Femur (tissue), 1 donor: Measurements from ENCODE around the gene JADE1.

ENCODE experiments used
- DNase-seq: peaks from one replicate; pipeline ENCODE4 v3.0.0-alpha.2; 2017

Gene JADE1

DNA sequence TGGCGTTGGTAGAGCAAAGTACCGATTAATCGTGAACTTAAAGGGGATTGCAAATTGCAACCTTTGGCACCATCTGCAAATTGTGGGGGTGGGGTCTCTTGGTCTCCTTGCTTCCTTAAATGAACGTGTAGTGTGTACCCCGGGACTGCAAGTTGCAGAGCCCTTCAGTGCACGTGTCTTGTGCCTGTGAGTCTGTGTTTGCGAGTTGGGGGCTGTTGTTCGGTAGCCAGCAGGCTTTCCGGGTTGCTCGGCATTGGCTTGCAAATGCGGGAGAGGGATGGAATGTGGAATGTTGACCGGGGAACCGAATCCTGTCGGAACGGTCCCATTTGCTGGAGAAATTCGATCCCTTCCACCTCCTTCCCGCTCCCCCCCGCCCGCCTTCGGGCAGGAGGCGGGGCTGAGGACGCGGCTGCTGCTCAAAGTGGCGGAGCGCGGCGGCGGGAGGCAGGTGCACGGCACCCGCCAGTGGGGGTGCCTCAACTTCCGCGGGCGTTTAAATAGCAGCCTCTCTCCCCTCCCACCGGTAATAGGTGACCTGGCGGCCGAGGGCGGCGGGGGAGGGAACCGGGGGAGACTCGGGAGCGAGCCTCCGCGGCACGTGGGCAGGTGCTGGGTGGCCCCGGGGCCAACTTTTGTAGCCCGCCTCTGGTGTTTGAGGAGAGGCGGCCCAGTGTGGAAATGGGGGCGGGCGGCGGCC lies 1.5 kb downstream of the JADE1 start:
- peak; percentile 89 for DNase-seq

DNA sequence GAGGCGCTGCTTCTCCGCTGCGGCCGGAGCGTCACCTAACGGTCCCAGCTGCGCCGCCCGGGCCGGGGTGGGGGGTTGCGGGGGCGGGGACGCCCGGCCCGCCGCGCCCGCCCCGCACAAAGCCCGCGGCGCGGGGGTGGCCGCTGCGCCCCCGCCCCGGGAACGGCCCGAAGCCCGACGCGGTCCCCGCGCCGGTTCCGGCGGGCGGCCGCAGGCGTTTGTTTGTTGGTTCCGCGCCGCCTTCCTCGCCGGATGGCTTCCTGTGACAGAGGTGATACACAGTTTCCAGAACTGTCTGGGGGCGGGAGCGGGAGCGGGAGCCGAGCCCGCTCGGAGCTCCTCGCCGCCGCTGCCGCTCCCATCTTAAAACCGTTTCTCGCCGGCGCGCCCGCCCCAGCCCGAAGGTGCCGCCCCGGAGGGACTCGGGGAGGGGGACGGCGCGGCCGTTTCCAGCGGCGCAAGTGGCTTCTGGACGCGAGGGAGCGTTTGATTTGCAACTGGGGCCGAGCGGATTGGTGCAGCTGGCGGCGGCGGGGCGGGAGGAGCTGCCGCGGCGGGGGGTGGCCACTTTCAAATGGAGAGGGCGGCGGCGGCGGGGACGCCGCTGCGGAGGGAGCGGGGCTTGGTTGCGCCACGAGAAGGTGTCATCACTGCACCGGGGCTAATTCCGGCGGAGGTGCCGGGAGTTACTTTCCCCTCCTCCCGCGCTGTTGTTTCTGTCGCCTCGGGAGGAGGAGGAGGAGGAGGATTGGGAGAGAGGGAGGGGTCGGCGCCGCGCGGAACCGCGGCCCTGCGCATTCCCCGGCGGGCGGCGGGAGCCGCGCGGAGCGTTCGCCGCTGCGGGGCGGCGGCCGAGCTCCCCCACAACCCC lies 2.3 kb downstream of the JADE1 start:
- DNase-seq: peak; percentile 93

DNA sequence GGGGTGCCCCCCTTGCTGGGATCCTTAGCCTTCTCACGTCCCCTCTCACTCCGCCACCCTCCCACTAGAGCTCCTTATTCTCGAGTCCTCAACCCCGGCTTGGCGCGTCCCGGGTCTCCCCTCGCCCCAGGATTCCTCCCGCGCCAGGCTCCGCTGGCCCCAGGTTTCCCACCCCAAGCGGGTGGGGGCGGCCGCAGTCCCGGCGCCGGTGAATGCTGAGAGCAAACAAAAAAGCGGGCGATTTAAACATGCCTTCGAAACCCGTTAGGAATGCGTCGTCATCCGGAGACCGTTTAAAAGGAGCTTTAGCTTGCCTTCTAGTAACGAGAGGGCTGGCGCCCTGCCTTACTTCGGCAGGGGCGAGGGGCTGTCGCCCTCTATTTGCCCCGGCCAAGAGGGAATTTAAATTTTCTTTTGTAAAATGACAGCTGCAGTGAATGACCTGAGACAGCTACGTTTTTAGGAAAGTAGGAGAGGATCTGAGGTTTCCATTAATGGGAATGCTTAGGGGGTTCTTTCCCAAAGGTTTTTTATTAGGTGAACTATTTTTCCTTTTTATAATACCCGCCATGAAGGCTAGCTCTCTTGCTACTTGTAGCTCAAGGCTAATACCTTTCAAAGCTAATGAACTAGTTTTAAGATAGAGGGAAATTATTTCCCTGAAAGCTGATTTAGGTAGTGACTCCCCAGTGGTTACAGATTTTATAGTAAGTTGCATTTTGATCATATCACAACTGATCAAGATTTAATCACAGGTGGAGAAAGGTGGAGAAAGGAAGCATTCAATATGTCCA lies 3.1 kb downstream of the JADE1 start:
- peak; percentile 75 for DNase-seq

DNA sequence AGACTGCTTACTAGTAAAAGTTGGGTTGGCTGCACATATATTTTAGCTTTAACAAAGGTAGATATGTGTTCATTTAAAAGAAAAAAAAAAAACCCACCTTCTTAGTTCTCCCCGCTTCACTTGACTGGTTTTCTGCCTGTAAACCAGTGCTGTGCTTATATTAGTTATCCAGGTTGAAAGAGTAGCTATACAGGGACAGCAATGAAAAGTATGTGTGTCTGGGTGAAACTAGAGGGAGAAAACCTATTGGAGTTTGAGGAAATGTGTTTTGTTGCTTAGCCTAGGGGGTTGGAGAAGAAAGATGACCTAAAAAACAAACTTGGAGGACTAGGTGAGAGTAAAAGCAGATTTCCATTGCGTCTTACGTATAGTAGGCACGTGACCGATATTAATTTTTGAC lies 4.5 kb downstream of the JADE1 start:
- DNase-seq: no peak

DNA sequence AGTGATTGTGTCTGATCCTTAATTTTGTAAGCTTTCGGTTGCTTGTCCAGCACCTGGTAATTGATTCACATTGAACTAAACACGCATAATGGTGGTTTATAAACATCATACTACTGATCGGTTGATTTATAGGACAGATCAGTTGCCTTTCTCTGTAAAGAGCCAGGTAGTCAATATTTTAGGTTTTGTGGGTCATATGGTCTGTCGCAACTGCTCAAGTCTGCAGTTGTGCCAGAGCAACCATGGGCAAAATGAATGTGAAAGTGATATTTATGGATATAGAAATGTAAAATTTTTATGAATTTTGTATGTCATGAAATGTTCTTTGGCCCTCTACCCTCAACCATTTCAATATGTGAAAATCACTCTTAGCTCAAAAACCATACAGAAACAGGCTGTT lies 8.9 kb downstream of the JADE1 start:
- no peak for DNase-seq

DNA sequence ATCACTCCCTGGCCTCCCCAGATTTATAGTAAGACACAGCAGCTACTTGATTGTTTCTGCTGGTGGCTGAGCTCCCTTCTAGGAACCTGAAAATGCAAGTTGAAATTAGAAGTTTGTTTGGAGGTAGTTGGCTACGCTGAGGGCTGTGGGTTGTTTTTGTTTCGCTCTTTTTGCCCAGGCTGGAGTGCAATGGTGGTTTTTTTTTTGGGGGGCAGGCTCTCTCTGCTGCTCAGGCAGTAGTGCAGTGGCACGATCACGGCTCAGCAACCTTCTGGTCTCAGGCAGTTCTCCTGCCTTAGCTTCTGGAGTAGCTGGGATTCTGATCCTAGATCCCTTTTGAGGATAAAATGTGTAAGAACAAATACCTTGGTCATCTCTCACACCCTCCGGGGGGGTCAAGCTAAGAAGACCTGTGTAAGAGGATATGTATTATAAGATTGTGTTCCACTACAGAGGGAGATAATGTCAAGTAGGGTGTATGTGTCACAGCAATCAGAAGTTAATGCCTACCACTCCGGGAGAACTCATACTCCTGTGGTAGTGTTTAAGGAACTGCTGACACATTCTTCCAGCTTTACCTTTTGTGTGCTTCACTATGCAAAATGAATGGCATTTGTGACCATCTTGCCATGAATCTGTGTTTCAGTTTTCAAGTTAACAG lies 9.7 kb downstream of the JADE1 start:
- DNase-seq: no peak

DNA sequence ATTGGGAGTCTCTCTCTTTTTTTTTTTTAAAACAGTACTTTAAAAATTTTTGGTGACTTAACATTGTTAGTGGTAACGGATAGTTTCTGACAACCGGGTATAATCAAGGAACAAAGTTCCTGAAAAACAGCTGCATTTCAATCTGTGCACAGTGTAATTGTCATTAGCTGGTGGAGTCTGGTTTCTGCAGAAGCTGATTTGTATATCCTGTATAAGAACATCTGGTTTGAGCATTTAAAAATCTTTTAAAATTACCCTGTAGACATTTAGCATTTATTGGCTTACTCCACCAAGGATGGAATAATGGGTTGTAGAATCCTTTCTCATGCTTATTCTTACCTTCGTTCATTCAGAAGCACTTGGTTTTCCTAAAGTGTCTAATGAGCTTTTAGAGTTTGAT lies 11.2 kb downstream of the JADE1 start:
- no peak for DNase-seq

DNA sequence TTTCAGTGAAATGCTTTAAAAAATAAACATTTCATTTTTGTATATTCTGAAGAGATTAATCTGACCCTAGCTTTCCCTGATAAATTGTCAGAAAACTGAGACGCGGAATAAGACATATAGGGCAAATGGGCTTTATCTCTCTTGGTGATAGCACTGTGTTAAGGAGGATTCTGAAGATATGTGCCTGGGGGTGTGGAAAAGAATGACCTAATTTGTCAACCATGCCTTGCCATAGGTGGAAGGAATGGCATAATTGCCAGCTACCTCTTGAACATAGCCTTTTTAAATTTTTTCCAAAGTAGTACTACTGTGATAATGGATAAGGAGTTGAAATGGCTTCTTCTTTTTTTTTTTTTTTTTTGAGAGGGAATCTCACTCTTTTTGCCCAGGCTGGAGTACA lies 11.7 kb downstream of the JADE1 start:
- DNase-seq: no peak

DNA sequence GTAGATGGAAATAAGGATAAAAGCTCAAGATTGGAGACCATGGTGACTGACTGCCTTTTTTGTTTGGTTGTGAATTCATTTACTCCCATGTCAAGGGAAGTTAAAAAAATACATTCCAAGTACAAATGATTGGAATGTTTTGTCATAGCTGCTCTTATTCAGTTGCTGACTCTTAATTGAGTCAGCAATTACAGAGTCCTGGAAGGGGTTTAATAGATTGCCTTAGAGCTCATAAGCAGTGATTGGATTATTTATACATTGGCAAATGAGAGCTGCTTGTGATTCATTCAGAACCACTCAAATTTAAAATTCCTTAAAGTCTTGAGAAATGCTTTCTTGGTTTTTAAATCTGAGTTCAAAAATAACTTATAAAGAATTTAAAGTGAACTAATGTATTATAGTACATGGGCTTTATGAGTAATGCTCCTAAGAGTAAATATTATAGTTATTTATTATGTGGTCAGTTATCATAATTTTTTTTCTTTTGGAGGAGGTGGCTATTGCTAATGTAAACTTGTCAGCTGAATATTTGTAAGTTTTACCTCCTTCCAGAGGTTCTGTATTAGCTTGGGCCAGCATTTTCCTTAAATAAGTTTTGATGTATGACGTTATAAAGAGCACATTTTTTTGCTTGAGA lies 13.6 kb downstream of the JADE1 start:
- no peak for DNase-seq

DNA sequence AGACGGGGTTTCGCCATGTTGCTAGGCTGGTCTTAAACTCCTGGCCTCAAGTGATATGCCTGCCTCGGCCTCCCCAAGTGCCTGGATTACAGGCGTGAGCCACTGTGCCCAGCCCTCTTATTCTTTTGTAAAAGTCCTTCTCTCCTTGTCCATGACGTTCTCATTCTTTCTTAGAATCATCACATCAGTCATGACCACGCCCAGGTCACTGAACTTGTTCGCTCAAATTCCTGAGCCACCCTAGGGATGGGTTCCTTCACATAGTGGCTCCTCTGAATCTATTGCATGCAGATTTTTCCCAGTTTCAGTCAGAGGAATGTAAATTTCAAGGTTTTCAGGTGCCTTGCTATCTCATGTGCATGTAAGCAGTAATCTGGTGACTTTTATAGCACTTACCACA lies 15.7 kb downstream of the JADE1 start:
- DNase-seq: no peak

DNA sequence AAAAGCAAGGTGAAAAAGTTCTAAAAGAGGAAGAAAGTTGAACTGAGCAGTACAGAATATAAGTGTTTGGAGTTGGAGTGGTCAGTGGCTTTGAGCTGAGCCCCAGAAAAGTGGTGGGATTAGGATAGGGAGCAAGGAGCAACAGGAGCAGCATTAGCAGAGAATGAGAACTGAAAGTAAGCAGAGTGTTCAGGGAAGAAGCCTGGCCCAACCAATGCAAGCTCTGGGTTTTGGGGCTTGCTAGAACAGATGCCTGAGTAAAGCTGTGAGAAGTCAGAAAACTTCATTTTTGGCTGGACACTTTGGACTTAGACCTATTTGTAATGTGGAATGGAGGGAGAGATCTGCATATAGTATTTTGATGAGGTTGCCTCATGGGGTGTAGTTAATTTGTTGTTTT lies 17.8 kb downstream of the JADE1 start:
- no peak for DNase-seq

DNA sequence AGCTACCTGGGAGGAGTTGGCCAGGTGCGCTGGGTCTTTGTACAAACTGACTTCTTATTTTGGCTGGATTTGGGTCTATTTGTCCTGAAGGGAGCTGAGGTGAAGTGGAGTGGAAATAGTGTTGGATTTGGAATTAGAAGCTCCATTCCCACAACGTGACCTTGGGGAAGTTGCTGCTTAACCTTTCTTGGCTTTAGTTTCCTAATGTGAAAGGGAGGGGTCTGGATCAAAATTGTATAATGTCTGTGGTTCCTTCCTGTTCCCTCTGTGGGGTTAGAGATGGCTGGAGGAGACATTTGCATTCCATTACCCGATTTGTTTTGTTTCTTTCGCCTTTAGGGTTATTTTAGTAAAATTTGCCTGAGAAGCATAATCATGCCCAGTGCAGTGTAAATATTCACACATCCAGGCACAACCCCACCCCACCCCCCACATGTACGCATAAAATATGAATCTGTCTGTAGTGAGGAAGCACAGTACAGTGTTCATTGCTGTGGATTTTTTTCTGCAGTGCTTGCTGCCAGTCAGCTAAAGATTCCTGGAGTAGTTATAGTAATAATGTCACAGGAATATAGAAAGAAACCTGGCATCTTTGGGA lies 21.5 kb downstream of the JADE1 start:
- no peak for DNase-seq

DNA sequence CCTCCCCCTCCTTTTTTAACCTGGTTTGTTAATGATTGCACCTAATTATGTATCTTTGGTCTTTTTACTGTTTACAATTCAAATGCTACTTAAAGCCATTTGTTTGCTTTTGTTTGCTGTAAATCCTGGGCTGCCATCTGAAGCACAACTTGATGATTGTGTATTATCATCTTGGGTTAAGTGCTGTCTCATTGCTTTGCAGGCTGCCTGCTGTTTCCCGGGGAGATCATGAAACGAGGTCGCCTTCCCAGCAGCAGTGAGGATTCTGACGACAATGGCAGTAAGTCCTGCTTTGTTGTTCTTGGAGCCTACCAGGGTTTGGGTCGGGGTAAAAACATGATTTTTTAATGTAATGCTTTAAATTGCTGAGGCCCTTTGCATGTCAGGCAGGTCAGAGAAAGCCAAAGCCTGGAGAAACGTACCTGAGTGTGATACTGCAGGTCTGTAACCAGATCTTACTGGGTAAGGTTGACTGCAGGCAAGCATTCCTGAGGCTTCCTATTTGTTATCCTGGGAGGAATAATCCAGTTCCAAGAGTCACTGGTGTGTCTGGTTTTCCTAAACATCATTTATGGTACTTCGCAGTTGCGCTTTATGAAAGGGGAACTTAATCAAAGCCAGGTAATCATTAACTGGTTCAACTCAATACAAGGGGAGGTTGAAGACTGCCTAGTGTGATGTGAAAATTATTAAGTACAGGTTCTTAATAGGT lies 22.2 kb downstream of the JADE1 start:
- no peak for DNase-seq

DNA sequence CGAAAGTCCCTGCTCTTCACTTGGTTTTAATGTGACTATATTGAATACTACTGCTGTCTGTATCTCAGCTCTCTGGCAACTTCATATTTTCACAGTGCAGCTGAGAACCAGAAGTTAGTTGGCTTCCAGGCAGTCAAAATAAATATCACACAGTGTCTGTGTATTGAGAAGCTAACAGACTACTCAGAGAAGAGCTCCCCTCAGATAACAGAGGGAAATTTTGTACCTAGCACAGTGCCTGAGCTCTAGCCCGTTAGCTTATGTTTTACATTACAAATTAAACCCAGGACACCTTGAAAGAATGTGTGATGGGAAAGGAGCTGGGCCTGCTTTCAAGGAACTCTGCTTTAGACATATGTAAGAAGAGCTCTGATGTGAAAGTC lies 22.7 kb downstream of the JADE1 start:
- DNase-seq: no peak

DNA sequence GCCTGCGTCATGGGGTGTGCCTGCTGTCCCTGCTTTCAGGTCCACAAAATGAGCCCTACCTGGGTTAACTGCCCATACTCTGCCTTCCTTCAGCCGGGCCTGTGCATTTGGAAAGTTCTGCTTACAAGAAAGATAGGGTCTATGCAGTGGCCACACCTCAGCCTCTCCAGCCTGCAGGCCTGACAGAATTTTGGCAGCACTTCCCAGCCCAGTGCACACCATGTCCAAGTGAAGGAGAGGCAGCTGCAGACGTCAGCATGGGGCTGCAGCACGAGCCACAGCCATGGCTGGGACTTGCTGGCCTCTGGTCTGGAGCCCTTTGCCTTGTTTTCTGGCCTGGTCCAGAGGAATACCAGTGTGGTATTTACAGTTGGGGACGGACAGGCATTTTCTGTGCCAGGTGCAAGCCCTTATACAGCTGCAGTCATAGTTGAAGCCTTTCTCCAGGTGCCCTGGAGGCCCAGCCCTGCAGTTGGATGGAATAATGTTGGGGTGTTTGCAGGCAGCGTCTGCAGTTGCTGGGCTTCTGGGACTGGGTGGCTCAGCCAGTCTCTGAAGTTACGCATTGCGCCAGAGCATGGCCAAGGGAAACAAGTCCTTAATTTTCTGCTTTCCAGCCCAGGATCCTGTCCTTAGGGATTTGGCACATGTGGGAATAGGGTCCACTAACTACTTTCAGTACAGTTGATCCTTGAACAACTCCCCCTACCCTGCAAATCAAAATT lies 26.2 kb downstream of the JADE1 start:
- DNase-seq: peak; percentile 61

DNA sequence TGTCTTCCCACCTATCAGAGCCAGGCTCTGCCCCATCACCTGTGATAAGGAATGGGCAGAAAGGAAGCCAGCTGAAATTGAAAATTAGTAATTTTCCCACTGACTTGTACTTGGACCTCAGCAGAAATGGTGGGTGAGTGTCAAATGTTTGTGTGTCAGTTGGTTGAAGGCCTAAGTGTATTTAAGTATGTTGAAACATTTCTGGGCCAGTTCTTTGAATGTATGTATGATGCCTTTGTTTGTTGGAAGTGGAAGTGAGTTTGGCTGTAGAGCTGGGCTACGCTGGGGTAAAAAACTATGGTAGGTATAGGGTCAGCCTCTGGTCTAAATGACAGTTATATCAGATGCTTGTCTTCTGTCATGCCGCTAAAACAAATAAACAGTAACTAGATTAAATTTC lies 27.7 kb downstream of the JADE1 start:
- no peak for DNase-seq

DNA sequence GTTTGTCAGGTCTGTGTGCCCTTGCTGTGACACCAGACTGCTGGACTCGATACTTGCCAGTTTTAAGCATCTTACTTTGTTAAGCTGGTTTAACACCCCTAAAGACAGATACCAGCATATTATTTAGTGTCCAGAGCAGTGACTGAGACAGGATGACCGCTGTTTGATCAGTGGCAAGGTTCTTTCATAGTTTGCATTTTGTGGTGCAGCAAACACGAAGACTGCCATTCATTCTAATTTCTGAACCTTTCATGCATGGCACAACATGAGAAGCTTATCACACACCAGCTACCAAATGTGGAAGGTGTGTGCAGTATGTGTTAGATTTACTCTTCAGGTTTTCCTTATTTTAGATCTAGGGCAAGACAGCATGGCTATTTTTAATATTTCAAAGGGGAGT lies 28.2 kb downstream of the JADE1 start:
- no peak for DNase-seq

DNA sequence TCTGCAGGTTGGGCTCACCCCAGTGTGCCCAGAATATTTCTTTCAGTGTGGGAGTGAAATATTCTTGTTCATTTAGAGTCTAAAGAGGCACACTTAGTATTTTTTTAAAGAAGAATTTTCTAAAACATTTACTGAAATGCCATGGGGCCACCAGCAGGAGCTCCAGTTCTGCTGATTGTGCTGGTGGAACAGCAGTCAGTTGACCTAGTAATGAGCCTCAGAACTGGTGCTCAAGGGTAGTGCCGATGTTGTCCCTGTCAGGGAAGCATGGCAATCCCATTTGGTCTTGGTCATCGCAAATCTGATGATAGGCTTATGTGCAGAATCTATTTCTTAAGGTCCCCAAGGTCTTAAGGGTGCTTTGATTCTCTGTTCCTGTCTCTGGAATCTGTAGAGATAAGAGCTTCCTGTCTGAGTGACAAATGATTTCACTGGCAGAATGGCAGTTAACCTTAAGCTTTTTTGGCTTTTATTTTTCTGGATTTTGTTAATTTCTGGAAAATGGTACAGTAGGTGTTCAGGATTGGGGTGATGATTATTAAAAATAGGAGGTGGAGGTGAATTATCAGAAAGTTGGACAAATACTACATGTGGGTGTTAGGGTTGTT lies 31.3 kb downstream of the JADE1 start:
- DNase-seq: no peak

DNA sequence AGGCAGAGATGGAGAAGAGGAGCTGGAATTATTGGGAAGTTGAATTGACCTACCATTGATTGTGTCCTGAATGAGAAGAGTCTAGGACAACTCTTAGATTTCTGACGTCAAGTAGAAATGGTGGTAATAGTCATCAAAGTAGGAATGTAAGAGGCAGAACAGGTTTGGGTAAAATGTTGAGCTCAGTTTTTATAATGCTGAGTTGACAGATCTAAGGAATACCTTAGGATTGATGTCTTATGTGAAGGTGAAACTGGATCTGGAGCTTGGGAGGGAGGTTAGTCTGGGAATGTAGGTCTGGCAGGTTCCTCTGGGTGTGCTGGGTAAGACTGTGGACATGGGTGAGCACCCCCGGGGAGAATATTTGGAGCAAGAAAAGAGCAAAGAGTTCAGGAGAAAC lies 31.9 kb downstream of the JADE1 start:
- DNase-seq: no peak

DNA sequence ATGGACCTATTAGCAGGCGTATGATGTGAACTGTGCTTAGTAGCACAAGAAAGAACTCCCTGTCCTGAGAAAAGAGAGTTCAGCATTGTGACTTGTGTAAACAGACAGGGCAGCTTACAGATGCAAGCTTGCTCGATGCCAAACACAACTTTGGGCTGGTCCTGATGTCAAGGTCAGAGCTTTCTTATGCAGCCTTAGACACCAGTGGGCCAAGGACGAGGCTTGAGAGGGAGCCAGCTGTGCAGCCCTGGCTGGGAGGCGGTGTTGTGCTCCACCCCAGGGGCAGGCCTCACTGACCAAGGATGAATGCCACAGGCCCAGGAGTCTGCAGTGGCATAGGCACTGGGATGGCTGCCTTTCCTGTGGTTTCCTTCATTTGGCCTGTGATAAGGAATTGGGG lies 35.4 kb downstream of the JADE1 start:
- peak; percentile 35 for DNase-seq
